Gastrocnemius medialis (tissue), 4 donors: ENCODE results near the gene NOS1AP. TPM values are rescaled to one million over a fixed set of nuclear protein-coding genes. Genes with fewer than 3 reads are reported as not detected.

Experiments used
- ATAC-seq, 2 donors: fragments of 150-250 bp; one replicate each; pipeline ENCODE4 v1.9.1; 2016
- DNase-seq, 2 donors: peaks; one replicate each; pipeline ENCODE4 v3.0.0-alpha.2; 2019
- H3K27ac ChIP-seq, 4 donors: fragments of 200-600 bp; sonication (generic); 1 replicate in 1 of 4; 2 replicates in 3 of 4; pipeline ENCODE4 v1.5.1; 2016 to 2018; ENCODE audit warnings: mild to moderate bottlenecking in 2 of 4, moderate library complexity in 1 of 4
- H3K27me3 ChIP-seq, 3 donors: fragments of 200-600 bp; sonication (generic) in 2 of 3; 1 replicate in 1 of 3; 2 replicates in 2 of 3; pipeline versions ENCODE4 v1.5.1 to v1.6.0; 2016 to 2019; ENCODE audit warnings: mild to moderate bottlenecking in 1 of 3, moderate library complexity in 1 of 3
- H3K36me3 ChIP-seq, 2 donors: fragments of 200-600 bp; sonication (generic) in 1 of 2; one replicate each; pipeline ENCODE4 v1.5.1; 2017 to 2018
- H3K4me1 ChIP-seq, 2 donors: fragments of 200-600 bp; sonication (generic) in 1 of 2; one replicate each; pipeline ENCODE4 v1.5.1; 2016 to 2017; ENCODE audit warnings: mild to moderate bottlenecking in 2 of 2
- H3K4me3 ChIP-seq, 4 donors: fragments of 200-600 bp; sonication (generic) in 3 of 4; 1 replicate in 1 of 4; 2 replicates in 3 of 4; pipeline ENCODE4 v1.5.1; 2016 to 2019; ENCODE audit warnings: mild to moderate bottlenecking in 2 of 4
- H3K9me3 ChIP-seq, 3 donors: fragments of 200-600 bp; sonication (generic) in 2 of 3; 1 replicate in 1 of 3; 2 replicates in 2 of 3; pipeline ENCODE4 v1.5.1; 2016 to 2019
- POLR2A ChIP-seq, 2 donors: fragments of 450-650 bp; IDR thresholded peaks; one replicate each; pipeline ENCODE4 v1.6.1; 2017; ENCODE audit warnings: antibody characterized with exemption in 2 of 2, mild to moderate bottlenecking in 2 of 2, moderate library complexity in 2 of 2
- in situ Hi-C, 4 donors: fragments of 200-750 bp; cut with MboI; loops; one replicate each; pipeline versions ENCODE4 v1.15.0 to v1.8.0; 2017; ENCODE audit warnings: low sequenced_read_pairs in 4 of 4
- intact Hi-C: fragments of 100-400 bp; cut with DNase I; formaldehyde crosslinking; loops from one replicate; pipeline ENCODE4 v1.15.1; 2023; ENCODE audit warnings: low total_unique reads
- total RNA-seq, 4 donors: library from RNA; depleted of rRNA; stranded (reverse); fragments of >200 nt; gene quantifications; one replicate each; pipeline versions ENCODE4 v1.1.0 to v1.2.3, GENCODE V29; 2016
- TF ChIP-seq, protein P1 (sequence below), 5 experiments: fragments of 450-650 bp in 3 of 5; fragments of 200-600 bp in 2 of 5; sonication (generic) in 2 of 5; IDR thresholded peaks in 4 of 5; conservative IDR thresholded peaks in 1 of 5; 1 replicate in 4 of 5; 2 replicates in 1 of 5; pipeline ENCODE4 v1.5.1; 2016 to 2019; ENCODE audit warnings: antibody characterized with exemption in 5 of 5, mild to moderate bottlenecking in 3 of 5, moderate library complexity in 3 of 5

The NOS1AP gene
- total RNA-seq, 4 donors from 2014 or later: 0.20 to 0.40 (median 0.25) TPM

DNA sequence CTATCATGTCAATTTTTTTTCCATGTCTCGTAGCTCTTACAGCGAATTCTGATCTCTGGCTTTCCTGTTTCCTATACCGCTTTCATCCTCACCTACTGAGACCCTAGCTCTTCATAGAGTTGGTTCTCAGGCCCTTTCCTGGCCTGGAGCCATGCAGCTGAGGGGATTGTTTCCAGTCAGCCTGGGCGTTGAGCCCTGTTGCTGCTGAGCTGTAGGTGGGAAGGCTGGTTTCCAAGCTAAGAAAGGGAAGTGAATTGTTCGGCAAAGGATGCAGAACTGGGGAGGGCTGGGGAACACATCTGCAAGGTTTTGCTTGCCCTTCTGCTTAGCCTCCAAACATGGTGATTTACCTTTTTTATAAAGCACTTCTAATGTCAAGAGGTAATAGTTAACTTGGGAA, 265.6 kb downstream of the NOS1AP start:
- no peak overlapping the region for H3K4me3 ChIP-seq
- H3K4me1 ChIP-seq: no peaks in the 10 kb centered on the region
- TF ChIP-seq POLR2A (IDR thresholded peaks at IDR 0.05): no peak
- TF ChIP-seq, protein P1, sequence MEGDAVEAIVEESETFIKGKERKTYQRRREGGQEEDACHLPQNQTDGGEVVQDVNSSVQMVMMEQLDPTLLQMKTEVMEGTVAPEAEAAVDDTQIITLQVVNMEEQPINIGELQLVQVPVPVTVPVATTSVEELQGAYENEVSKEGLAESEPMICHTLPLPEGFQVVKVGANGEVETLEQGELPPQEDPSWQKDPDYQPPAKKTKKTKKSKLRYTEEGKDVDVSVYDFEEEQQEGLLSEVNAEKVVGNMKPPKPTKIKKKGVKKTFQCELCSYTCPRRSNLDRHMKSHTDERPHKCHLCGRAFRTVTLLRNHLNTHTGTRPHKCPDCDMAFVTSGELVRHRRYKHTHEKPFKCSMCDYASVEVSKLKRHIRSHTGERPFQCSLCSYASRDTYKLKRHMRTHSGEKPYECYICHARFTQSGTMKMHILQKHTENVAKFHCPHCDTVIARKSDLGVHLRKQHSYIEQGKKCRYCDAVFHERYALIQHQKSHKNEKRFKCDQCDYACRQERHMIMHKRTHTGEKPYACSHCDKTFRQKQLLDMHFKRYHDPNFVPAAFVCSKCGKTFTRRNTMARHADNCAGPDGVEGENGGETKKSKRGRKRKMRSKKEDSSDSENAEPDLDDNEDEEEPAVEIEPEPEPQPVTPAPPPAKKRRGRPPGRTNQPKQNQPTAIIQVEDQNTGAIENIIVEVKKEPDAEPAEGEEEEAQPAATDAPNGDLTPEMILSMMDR (IDR thresholded peaks at IDR 0.05 in 4 of 5, conservative IDR thresholded peaks at IDR 0.05 in 1 of 5): no peak
- no peaks in the 10 kb centered on the region for H3K36me3 ChIP-seq
- H3K27me3 ChIP-seq: no peaks in the 10 kb centered on the region
- intact Hi-C loops: no loop called here
- H3K27ac ChIP-seq: no peak overlapping the region
- H3K9me3 ChIP-seq: no peaks in the 10 kb centered on the region
- in situ Hi-C loops: no loop called here
- ATAC-seq: no peak
- DNase-seq: no peak

DNA sequence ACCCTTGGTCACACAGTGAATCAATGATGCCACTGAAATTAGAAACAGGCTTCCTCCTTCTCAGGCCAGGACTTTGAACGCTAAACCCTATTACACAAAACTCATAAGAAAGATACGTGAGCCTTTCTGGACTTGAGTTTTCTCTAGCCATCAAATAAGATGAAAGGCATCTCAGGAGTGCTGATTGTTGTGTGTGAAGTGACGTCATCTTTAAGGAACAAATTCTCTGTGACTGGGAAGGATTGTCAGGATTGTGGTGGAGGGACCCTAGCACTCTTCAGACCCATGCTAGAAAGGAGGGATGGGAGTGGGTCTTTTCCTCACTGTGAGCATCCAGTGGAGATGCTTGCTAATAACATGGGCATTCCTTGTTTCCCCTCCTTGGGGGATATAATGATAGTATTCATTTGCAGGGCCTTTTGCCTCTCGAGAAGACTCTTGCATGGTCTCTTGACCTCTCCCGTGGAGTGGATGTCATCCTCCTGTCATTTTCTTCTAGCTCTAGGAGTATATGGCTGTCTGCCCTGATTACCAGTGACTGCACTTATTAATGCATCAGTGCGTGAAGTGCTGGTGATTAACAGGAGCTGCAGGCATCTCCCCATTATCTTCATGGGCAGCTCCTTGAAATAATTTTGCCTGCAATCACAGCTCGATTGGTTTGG, 267.3 kb downstream of the NOS1AP start:
- TF ChIP-seq, protein P1 (IDR thresholded peaks at IDR 0.05 in 4 of 5, conservative IDR thresholded peaks at IDR 0.05 in 1 of 5): no peak
- TF ChIP-seq POLR2A (IDR thresholded peaks at IDR 0.05): no peak

GRCh38 chr1:162342452-162342983, 273.0 kb downstream of the NOS1AP start:
- no peak for TF ChIP-seq POLR2A (IDR thresholded peaks at IDR 0.05)
- TF ChIP-seq, protein P1 (IDR thresholded peaks at IDR 0.05 in 4 of 5, conservative IDR thresholded peaks at IDR 0.05 in 1 of 5): no peak
- intact Hi-C loops (no loop called here), in situ Hi-C loops (no loop called here)
- no peak for DNase-seq
- no peak for ATAC-seq
- Histone ChIP-seq H3K27me3 (no peaks in the 10 kb centered on the region), H3K4me1 (no peaks in the 10 kb centered on the region), H3K9me3 (no peaks in the 10 kb centered on the region), H3K4me3 (no peak overlapping the region), H3K36me3 (no peaks in the 10 kb centered on the region), H3K27ac (no peak overlapping the region)

More for the DNA sequence above, 267.3 kb downstream of the NOS1AP start:
- H3K27ac ChIP-seq: no peak overlapping the region
- intact Hi-C loops: no loop called here
- DNase-seq (no peak), ATAC-seq (no peak)
- no peaks in the 10 kb centered on the region for H3K4me1 ChIP-seq
- no peaks in the 10 kb centered on the region for H3K36me3 ChIP-seq
- in situ Hi-C loops: no loop called here
- no peak overlapping the region for H3K4me3 ChIP-seq
- H3K9me3 ChIP-seq: no peaks in the 10 kb centered on the region
- H3K27me3 ChIP-seq: no peaks in the 10 kb centered on the region

DNA sequence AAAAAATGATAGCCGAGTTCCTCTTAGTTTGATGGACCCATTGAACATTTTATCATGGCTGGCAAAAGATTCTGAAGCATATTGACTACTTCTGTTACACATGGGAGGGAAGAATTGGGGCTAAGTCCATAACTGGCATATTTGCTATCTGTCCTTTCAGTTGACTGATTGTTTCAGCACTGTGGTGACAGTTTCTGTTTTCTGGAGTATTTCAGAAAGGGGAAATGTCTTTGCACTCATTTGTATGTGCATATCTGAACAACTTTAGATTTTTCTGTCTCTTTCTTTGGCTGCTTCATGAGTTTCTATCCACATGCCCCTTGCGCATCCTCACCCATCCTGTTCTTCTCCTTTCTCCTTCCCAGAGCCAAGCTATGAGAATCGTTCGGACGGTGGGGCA, 274.0 kb downstream of the NOS1AP start:
- no peak for TF ChIP-seq POLR2A (IDR thresholded peaks at IDR 0.05)
- TF ChIP-seq, protein P1 (IDR thresholded peaks at IDR 0.05 in 4 of 5, conservative IDR thresholded peaks at IDR 0.05 in 1 of 5): no peak
- Histone ChIP-seq H3K9me3 (no peaks in the 10 kb centered on the region), H3K4me3 (no peak overlapping the region), H3K27me3 (no peaks in the 10 kb centered on the region), H3K4me1 (no peaks in the 10 kb centered on the region), H3K36me3 (no peaks in the 10 kb centered on the region), H3K27ac (no peak overlapping the region)
- in situ Hi-C loops: no loop called here
- ATAC-seq (no peak), DNase-seq (no peak)
- intact Hi-C loops: no loop called here
